Endothelial cell of umbilical vein (primary cell): ENCODE results near the gene PSMB3.

Source experiments
- EZH2 ChIP-seq: IDR thresholded peaks from 2 replicates; pipeline ENCODE4 v1.6.1; 2012; ENCODE audit warnings: borderline replicate concordance, low read depth, mild to moderate bottlenecking, moderate library complexity, low read length, inconsistent platforms; ENCODE audit not compliant: severe bottlenecking
- POLR2A ChIP-seq: IDR thresholded peaks from 2 replicates; pipeline ENCODE4 v1.6.1; 2012; ENCODE audit warnings: low read depth, mild to moderate bottlenecking, control low read depth, low read length
- POLR2AphosphoS5 ChIP-seq: IDR thresholded peaks from 2 replicates; pipeline ENCODE4 v1.6.1; 2012; ENCODE audit warnings: low read depth, mild to moderate bottlenecking, control low read depth, low read length, moderate library complexity; ENCODE audit not compliant: insufficient read depth
- TF ChIP-seq, protein P1 (sequence below), 2 donors: IDR thresholded peaks; 1 replicate in 1 of 2; 2 replicates in 1 of 2; pipeline ENCODE4 v1.5.1; 2011; ENCODE audit warnings: low read length in 2 of 2, mild to moderate bottlenecking in 2 of 2, moderate library complexity in 2 of 2, control low read depth in 1 of 2, inconsistent platforms in 1 of 2, low read depth in 1 of 2; ENCODE audit not compliant: insufficient read depth in 1 of 2; ENCODE audit errors: extremely low read depth in 1 of 2
- TF ChIP-seq, protein P2 (sequence below): IDR thresholded peaks from 2 replicates; pipeline ENCODE4 v1.6.1; 2011; ENCODE audit not compliant: insufficient read depth, insufficient read length

DNA sequence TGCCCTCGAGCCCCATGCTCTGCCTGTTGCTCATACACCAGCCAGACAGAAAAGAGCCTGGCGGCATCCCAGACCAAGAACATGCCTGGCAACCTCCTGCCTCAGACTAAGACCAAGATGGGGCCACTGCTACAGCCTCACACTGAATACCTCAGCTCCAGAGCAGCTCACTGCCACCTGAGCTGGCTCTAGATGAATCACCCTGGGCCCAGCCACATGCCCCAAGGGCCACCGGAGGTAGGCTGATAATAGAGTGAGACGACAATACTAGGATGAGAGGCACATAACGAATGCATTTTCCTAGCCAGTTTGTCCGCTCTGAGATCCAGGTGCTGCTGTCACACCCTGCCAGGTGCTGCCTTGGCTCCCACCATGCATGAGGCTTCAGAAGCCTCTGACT, 33.8 kb downstream of the PSMB3 start:
- TF ChIP-seq, protein P1, sequence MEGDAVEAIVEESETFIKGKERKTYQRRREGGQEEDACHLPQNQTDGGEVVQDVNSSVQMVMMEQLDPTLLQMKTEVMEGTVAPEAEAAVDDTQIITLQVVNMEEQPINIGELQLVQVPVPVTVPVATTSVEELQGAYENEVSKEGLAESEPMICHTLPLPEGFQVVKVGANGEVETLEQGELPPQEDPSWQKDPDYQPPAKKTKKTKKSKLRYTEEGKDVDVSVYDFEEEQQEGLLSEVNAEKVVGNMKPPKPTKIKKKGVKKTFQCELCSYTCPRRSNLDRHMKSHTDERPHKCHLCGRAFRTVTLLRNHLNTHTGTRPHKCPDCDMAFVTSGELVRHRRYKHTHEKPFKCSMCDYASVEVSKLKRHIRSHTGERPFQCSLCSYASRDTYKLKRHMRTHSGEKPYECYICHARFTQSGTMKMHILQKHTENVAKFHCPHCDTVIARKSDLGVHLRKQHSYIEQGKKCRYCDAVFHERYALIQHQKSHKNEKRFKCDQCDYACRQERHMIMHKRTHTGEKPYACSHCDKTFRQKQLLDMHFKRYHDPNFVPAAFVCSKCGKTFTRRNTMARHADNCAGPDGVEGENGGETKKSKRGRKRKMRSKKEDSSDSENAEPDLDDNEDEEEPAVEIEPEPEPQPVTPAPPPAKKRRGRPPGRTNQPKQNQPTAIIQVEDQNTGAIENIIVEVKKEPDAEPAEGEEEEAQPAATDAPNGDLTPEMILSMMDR (IDR thresholded peaks at IDR 0.05; ENCODE audit: extremely low read depth in 1 of 2, insufficient read depth in 1 of 2, low read depth in 1 of 2, low read length in 2 of 2) = no peak
- no peak for TF ChIP-seq POLR2A
- TF ChIP-seq POLR2AphosphoS5 = no peak
- TF ChIP-seq EZH2 = no peak
- TF ChIP-seq, protein P2, sequence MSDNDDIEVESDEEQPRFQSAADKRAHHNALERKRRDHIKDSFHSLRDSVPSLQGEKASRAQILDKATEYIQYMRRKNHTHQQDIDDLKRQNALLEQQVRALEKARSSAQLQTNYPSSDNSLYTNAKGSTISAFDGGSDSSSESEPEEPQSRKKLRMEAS = no peak
